T1000 (cell line): ENCODE results near the gene ATP2B3.

Experiments
- DNase-seq: peaks from one replicate; lab custom pipeline; 2025; ENCODE audit warnings: mixed read lengths; lab: John Stamatoyannopoulos, UW

Gene ATP2B3

DNA sequence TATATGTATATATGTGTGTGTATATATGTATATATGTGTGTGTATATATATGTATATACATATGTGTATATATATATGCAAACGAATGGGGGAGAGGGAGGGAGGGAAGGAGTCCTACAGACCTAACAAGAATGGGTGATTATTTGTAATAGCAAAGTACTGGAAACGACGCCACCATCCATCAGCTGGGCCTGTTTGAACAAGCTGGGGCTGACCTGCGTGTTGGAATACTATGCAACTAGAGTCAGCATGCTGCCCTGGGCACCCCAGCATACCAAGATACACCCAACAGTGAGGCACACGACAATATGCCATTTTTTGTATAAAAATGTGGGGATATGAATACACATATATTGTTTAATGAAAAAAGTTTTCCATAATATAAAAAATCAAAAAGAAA, 103.1 kb downstream of the ATP2B3 start:
- DNase-seq: no peak

DNA sequence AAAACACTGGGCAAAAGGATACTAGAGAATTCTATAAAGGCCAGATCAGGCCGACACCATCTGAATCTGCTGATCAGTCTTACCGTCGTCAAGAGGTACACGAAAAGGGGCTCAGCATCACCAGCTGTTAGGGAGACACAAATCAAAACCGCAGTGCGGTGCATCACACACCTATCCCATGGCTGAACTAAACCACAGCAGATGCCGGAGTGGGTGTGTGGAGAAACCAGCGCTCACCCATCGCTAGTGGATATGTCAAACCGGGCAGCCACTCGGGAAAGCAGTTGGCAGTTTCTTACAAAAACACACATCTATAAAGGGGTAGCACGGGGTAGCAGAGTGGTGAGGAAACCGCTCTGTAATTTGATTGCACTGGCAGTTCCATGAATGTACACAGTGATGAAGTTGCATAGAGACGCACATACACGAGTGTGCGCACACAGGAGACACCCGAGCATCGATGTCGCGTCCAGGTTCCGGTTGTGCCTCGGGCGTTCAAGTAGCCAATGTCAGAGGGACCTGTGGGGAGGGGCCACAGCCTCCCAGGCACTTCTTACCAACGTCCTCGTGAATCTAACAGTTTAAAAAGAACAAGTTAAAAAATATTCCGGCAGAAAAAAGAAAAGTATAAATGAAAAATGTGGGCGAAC, 104.6 kb downstream of the ATP2B3 start:
- DNase-seq: no peak

DNA sequence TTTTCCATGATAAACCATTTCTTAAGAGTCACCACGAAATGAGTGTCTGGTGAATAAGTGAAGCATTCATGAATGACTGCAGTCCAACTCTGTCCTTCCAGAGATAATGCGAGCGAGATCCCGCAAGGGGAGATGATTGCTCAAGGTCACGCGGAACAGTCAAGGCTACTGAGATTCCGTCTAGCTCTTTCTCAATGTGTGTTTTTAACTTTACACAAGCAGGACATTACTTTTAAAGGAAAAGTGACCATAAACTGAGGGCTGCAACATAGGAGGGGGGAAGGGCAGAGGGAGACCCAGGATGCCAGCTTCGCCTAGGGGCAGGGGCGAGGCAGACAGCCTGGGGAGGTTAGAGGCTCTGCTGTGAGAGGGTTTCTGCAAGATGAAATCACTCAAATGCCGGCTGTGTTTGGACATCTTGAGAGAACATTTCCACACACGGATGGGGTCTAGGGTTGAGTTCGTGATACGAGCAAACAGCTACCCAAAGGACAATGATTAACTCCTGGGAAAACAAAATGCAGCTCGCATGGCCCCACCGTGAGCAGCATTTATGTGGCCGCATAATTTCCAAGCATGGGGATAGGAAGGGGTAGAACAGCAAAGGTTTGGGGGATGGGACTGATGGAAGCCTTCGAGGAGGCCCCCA, 105.3 kb downstream of the ATP2B3 start:
- DNase-seq: no peak

- no peak for DNase-seq
These were observed 106.0 kb downstream of the ATP2B3 start for GRCh38 chrX:153623310-153624029.

GRCh38 chrX:153624196-153625091, 107.0 kb downstream of the ATP2B3 start:
- no peak for DNase-seq

DNA sequence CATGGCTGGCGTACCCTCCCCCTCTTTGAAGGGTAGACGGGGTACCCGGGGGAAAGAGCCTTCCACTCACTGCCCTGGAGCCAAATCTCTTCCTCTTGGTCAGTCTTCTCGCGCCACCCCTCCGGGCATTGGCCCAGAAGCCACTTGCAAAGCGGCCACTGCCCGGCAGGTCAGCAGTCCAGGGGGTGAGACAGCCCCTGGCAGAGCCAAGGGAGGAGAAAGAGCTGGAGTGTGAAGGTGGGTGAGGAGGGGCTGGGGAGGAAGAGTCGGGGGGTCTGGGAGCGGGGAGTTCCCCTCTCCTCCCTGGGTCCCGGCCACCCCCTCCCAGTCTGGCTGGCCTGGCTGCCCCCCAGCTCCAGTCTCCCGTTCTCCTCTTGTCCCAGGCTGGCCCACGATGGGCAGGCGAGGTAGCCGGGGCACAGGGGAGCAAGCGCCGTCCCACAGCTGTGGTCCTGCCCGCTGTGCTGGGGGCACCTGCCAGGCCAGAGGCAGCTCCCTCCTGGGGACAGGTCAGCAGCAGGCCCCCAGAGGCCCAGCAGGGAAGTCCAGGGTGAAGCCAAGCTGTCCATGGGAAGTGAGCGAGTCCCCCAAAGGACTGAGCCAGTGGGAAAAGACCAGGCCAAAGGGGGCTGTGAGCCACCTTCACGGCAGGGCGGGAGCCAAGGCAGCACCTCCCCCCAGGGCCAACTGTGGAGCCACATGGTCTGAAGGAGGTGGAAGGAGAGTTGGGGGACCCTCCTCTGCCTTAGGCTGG, 108.0 kb downstream of the ATP2B3 start:
- DNase-seq: no peak

GRCh38 chrX:153626025-153626633, 108.7 kb downstream of the ATP2B3 start:
- DNase-seq: no peak

GRCh38 chrX:153626863-153627674, 109.6 kb downstream of the ATP2B3 start:
- DNase-seq: no peak

- no peak for DNase-seq
These were observed 110.3 kb downstream of the ATP2B3 start for GRCh38 chrX:153627675-153628111.

GRCh38 chrX:153628129-153628528, 110.7 kb downstream of the ATP2B3 start:
- no peak for DNase-seq

DNA sequence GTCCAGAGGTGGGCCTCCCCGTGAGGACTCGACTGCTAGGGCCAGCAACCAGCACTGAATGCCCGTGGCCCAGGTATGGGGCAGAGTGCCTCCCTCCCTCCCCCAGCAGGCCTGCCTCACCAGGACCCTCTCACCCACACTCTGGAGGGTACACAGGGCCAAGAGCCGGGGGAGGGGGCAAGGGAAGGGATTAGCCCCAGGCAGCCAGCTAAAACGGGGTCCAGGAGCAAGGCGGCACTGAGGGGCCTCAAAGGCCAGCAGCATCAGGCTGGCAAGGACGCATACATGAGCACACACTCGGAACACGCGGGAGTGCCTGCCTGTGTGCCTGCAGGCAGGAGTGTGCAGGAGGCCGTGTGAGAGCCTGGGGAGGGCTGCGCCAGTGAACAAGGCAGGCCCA, 111.2 kb downstream of the ATP2B3 start:
- DNase-seq: no peak

GRCh38 chrX:153631346-153631745, 113.9 kb downstream of the ATP2B3 start:
- no peak for DNase-seq

DNA sequence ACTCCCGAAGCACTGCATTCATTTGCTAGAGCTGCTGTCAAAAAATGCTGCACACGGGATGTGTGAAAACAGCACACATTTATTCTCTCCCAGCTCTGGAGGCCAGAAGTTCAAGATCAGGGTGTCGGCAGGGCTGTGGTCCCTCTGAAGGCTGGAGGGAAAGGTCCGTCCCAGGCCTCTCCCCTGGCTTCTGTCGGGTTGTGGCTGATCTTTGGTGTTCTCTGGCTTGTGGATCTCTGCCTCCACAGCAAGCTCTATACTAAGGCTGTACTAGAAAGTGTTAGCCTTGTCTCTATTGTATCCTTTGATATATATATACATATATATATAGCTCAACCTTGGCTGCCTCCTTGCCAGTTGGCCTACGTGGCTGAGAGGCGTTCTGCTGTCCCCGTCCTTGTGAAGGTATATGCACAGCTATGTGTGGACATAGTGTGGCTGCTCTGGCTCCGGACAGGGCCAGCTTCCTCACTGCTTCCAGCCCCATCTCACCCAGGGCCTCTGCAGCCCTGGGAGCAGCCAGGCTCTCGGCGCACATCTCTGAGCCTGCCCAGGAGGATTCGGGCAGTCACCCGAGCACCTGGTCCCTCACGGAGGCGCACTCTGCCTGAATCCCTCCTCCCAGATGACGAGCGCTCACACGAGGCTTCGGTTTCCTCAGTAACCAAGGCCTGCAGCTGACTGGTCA, 114.6 kb downstream of the ATP2B3 start:
- no peak for DNase-seq
